ENCODE data around the gene GRM8.
"Not testable (repeated sequence)": the region's sequence is repeated elsewhere in the genome, so short reads cannot be mapped to it uniquely, and the experiment has no call there.

The GRM8 gene

DNA sequence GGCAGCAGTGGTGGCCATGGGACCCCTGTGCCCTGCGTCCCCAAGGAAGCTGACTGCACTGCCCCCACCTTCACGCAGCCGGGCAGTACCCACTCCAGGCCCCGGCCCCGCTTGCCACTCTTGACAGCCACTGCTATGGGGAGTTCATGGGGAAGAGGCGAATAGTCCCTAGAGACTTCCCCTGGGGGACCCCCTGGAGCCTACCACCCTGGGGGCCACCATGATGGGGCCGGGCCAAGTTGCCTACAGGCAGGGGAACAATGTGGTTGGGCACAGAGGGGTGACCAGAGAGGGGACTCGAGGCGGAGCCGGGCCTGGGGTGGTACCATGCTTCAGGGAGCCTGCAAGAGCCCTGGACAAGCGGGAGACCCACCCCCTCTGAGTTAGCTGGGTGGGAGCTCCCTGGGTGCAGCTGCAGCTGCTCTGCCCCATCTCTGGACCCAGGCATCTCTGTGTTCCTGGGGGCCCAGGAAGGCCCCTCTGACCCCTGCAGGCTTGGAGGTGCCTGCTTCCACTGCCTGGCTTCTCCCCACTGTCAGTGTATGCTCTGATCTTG is 567.6 kb downstream of the GRM8 start:
- H3K4me3 ChIP-seq (ENCODE audit: low read depth, low read length), result no peak overlapping the region

DNA sequence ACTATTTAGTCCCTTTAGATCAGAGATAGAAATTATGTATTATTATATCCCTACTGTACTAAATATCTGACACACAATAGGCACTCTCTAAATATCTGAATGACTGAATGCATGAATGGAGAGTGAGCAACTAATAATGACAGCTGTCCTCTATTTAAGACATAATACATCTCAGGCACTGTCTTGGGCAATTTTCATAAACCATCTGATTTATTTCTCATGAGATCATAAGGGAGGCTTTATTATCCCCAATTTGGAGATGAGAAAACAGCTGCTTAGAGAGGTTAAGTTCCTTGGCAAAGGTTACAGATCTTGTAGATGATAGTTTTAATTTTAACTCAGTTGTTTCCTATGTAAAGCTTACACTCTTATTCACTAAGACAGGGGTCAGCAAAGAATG is 570.6 kb downstream of the GRM8 start:
- H3K4me3 ChIP-seq (ENCODE audit: low read depth, low read length), result no peak overlapping the region

DNA sequence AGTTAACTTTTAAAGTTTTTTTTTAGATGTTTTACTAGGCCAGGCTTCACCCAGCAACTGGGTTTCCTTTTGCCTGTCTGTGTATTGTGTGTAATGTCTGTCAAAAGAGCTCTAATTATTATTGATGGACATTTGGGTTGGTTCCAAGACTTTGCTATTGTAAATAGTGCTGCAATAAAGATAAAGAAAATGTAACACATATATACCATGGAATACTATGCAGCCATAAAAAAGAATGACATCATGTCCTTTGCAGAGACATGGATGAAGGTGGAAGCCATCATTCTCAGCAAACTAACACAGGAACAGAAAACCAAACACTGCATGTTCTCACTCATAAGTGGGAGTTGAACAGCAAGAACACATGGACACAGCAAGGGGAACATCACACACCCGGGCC is 584.0 kb downstream of the GRM8 start:
- H3K4me3 ChIP-seq (ENCODE audit: low read depth, low read length), result not testable (repeated sequence)

- H3K4me3 ChIP-seq (ENCODE audit: low read depth, low read length), result no peak overlapping the region
These were observed 584.4 kb downstream of the GRM8 start for GRCh38 chr7:126668367-126668752.

DNA sequence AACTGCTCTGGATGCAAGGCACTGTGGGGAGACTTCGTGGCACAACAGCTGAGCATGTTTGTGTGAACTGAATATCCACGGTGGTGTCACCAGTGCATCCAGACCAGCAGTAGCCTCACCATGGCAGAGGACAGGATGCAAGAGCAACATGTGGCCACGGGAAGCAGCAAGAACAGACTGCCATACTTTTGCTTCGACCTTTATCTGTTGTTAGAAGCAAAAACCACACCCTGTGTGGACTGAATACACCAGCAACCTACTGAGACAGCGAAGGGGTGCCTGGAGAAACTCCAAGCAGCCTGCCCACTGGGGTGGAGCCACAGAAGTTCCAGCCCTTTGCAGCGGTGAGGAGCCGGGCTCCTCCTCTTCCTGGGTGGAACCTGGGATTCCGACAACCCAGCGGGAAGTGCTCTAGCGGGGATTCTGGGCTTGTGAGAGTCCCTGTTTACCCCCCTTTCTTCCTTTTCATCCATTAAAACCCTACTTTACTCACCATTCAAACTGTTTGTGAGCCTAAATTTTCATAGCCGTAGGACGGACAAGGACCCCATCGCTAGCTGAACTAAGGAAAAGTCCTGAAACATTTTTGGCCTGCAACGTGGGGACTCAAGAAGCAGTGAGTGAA is 584.9 kb downstream of the GRM8 start:
- H3K4me3 ChIP-seq (ENCODE audit: low read depth, low read length), result no peak overlapping the region

- no peak overlapping the region for H3K4me3 ChIP-seq (ENCODE audit: low read depth, low read length)
These were observed 589.9 kb downstream of the GRM8 start for GRCh38 chr7:126662856-126663255.

GRCh38 chr7:126659124-126659523 is 593.6 kb downstream of the GRM8 start:
- no peak overlapping the region for H3K4me3 ChIP-seq (ENCODE audit: low read depth, low read length)

GRCh38 chr7:126658684-126659083 is 594.1 kb downstream of the GRM8 start:
- H3K4me3 ChIP-seq (ENCODE audit: low read depth, low read length), result no peak overlapping the region

DNA sequence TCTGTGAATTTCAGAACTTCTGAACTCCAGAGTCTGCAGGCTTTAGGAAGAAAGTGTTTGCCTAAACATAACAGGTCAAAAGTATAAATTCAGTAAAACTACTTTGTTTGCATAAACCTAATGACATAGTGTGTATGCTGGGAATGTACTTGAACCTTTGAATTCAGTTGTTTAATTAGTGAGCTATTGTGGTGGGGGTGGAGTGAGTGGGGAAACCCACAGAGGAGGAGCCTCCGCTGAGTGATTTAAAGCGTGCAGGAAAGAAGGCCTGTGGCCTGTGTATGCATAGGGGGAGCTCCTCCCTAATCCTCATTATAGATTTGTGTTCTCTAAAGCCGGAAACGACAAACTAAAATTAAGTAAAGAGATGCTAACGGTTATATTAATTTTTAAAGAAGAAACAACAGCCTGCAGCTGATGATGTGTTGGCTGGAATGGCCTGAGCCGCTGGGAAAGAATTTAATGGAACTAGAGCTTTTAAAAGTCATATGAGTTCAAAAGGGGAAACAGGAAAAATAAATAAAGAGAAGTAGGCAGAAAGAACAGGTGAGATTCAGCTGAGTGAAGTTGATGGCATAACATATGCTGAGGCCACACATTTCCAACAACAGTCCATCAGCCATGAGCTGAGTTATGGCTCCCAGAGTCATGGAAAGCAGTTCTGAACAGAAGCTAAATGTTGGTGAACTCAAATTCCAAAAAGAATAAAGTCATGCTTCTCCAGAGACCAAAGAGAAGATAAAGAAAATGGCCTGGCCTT is 595.0 kb downstream of the GRM8 start:
- H3K4me3 ChIP-seq (ENCODE audit: low read depth, low read length), result no peak overlapping the region

- H3K4me3 ChIP-seq (ENCODE audit: low read depth, low read length), result no peak overlapping the region
These were observed 595.6 kb downstream of the GRM8 start for GRCh38 chr7:126657137-126657536.

DNA sequence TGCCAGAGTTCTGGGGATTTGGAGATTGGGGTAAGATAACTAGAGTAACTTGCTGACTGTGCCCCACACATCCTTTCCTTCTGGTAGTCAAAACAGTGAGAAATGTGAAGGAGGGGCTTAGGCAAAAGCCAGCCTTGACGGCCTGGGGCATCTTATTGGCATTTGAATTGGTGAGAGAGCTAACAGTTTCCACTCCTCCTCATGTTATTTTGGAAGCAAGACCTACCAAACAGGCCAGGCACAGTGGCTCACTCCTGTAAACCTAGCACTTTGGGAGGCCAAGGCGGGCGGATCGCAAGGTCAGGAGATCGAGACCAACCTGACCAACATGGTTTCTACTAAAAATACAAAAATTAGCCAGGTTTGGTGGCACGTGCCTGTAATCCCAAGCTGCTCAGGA is 596.6 kb downstream of the GRM8 start:
- H3K4me3 ChIP-seq (ENCODE audit: low read depth, low read length), result no peak overlapping the region

DNA sequence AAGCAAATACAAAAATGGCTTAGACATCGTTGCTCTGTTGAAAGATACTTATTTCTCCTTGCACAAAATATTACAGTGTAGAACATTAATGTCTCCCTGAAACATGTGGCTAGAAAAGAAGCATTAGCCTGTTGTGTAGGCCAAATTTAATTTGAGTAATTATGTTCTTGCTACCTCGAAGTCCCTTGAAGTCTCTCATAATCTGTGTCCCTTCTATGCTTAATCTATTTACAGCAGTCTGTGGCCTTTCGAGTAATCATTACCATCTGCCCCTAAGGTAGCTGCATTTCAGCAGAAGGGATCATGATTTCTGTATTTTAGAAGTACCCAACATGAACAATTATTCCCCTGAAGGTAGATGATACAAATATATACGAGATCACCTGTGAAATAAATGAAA is 615.2 kb downstream of the GRM8 start:
- H3K4me3 ChIP-seq (ENCODE audit: low read depth, low read length), result no peak overlapping the region

DNA sequence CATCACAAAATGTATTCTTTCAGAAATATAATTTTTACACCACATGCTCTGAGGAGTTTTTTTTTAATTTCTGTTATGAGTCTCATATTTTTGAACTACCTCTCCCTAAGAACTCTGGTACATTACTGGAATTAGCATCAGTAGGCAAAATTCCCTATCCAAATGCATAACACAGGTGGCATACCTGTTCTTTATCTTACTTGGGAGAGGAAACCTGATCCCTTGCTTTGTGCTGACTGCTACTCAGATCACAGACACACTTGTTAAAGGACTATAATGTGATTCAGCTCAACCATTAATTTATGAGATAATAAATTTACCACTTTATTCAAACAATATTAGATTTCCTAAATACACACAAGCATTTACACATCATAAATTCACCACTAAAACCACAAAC is 617.2 kb downstream of the GRM8 start:
- no peak overlapping the region for H3K4me3 ChIP-seq (ENCODE audit: low read depth, low read length)

DNA sequence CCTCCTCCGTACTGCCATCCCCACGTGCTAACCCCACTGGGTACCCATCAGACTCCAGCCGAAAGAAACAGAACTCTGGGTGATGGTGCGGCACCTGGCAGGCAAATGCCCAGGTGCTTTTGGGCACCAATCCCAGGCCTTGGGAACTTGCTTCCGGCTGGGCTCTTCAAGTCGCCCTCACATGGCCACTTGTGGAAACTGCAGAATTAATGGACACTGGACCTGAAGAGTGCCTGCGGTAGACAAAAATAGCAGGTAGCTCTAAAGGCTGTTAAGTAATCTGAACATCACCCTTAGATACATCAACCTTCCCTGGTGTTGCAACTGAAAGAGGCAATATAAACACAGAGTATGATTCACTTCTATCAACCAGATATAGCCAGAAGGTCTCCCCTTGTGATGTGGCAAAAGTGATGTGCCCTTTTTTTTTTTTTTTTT is 644.4 kb downstream of the GRM8 start:
- no peak overlapping the region for H3K4me3 ChIP-seq (ENCODE audit: low read depth, low read length)

DNA sequence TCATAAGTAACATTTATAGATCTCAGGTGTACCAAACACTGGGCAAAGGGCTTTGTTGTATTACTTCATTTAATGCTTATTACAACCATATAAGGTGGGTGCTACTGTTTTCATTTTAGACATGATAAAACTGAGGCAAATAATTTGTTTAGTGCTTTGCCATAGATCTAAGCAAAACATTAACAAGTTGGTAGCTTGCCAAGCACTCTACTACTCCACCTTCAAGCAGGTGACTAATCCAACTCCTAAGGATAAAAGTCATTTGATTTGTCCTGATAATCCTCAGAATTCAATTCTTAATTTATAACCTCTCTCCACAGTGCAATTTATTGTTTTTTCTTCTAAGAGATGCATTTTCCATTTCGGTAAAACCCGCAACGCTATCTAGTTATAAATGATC is 646.4 kb downstream of the GRM8 start:
- H3K4me3 ChIP-seq (ENCODE audit: low read depth, low read length), result no peak overlapping the region

DNA sequence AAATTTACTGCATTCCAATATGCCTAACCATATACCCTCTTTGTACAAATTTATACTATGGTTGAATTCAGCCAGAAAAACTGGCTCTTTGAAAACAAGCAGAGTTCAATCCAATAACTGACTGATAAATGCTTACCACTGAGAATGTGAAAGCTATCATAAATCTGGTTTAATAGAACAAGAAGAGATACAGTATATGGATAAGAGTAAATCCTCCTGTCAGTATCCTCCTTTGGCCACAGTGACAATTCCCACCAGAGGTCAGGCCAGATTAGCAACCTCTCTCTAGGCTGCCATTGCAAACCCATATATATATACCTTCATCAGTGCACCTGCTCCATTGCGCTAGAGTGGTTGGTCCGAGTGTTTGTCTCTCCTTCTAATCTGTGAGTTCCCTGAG is 647.2 kb downstream of the GRM8 start:
- H3K4me3 ChIP-seq (ENCODE audit: low read depth, low read length), result no peak overlapping the region

- no peak overlapping the region for H3K4me3 ChIP-seq (ENCODE audit: low read depth, low read length)
These were observed 647.7 kb downstream of the GRM8 start for GRCh38 chr7:126605056-126605455.

DNA sequence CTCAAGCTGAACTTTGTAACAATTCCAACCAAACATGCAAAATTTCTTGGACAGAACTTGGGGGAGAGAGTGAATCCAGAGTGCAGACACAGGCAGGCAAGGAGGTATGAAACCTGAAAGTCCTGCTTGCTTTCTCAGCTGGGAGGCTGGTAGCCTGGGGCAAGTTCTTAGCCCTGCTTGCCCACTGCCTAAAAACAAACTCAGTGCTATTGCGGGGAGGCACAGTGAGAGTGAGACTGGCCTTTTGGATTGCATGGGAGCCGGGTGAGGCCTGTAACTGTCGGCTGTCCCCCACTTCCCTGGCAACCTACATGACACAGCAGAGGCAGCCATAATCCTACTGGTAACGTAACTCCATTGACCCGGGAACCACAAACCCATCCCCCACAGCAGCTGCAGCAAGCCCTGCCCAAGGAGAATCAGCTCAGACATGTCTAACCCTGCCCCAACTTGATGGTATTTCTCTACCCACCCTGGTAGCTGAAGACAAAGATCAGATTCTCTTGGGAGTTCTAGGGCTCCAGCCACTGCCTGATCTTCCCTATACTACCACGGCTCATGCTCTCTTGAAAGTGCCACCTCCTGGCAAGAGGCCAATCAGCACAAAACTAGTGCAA is 663.6 kb downstream of the GRM8 start:
- no peak overlapping the region for H3K4me3 ChIP-seq (ENCODE audit: low read depth, low read length)

DNA sequence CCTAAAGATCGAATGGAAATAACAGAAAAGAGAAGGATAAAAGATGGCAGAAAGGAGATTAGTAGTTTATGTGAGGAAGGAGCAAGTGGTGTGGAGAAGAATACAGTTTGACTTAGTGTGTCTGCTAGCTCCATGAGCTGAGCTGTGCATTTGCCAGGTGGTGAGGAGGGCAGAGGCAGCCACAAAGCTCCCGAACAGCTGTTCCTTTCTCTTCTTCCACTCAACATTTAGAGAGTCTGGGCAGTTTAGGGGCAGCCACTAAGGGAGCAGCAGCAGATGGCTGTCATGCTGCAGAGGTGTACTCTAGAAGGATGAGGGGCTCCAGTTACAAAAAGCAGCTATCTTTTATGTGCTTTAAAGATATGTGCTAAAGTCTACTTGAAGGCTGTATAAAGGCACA is 674.4 kb downstream of the GRM8 start:
- H3K4me3 ChIP-seq (ENCODE audit: low read depth, low read length), result no peak overlapping the region

GRCh38 chr7:126574276-126575250 is 678.2 kb downstream of the GRM8 start:
- H3K4me3 ChIP-seq (ENCODE audit: low read depth, low read length), result no peak overlapping the region

- H3K4me3 ChIP-seq (ENCODE audit: low read depth, low read length), result no peak overlapping the region
These were observed 681.9 kb downstream of the GRM8 start for GRCh38 chr7:126570845-126571244.
